Colonic mucosa (tissue), 4 donors: ENCODE measurements around the gene ANO7. TPM values are rescaled to one million over a fixed set of nuclear protein-coding genes. Genes with fewer than 3 reads are reported as not detected.

ENCODE experiments used
- DNase-seq: peaks from one replicate; pipeline ENCODE4 v3.0.0-alpha.2; 2020
- H3K27ac ChIP-seq: fragments of 200-600 bp; one replicate; pipeline ENCODE4 v1.8.0; 2021
- H3K27me3 ChIP-seq: fragments of 200-600 bp; one replicate; pipeline ENCODE4 v1.8.0; 2021
- H3K36me3 ChIP-seq: fragments of 200-600 bp; one replicate; pipeline ENCODE4 v1.8.0; 2021
- H3K4me1 ChIP-seq: fragments of 200-600 bp; one replicate; pipeline ENCODE4 v1.8.0; 2021; ENCODE audit warnings: mild to moderate bottlenecking
- H3K4me3 ChIP-seq: fragments of 200-600 bp; one replicate; pipeline ENCODE4 v1.8.0; 2021
- H3K9ac ChIP-seq, 2 donors: one replicate each; pipeline ENCODE4 v1.7.0; 2013; ENCODE audit warnings: control low read depth in 2 of 2, low read depth in 2 of 2, low read length in 2 of 2
- H3K9me3 ChIP-seq: fragments of 200-600 bp; one replicate; pipeline ENCODE4 v1.8.0; 2021
- intact Hi-C: fragments of 100-400 bp; cut with DNase I; formaldehyde crosslinking; loops from one replicate; pipeline ENCODE4 v1.14.1; 2022
- total RNA-seq, 2 donors: library from RNA; stranded (reverse); fragmentation: NEBNext Ultra II Directional in 1 of 2; extraction: Animal tissue kit (Norgen Biotek cat#: 25700) in 1 of 2; gene quantifications; one replicate each; pipeline ENCODE4 v1.2.1, GENCODE V29; 2021
- TF ChIP-seq, protein P1 (sequence below): fragments of 200-600 bp; IDR thresholded peaks from one replicate; pipeline ENCODE4 v1.8.0; 2022; ENCODE audit warnings: antibody characterized with exemption, mild to moderate bottlenecking
- donor health status: healthy.
- donor health status: DM: no; HTN: no; CAD: no.
- donor health status: DM: no; HTN: no; CAD: no.

Gene ANO7
- total RNA-seq, 2 donors from 2014 or later: 41.4 to 55.0 TPM

DNA sequence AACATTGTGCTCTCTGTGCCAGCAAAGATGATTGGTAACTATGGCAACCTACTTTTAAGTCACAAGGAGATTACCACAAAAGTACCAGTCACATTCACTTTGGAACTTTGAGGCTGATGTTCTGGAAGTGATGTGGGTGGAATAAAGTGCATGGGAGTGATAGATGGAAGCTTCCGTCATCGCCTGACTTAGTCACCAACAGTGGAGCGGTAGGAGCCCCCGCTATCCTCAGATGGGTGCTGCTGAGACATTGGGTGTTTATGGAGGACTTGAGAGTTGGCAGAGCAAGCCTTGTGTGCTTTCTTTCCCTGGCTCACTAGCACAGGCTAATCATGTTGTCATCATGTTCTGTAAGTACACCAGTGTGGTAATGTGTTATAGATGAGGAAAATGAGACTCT lies 33.6 kb upstream of the ANO7 start:
- Histone ChIP-seq H3K9ac (no peak overlapping the region), H3K36me3 (peaks cover 5% of the 10 kb centered on the region), H3K4me1 (peaks cover 6% of the 10 kb centered on the region), H3K9me3 (no peaks in the 10 kb centered on the region), H3K27ac (no peak overlapping the region), H3K27me3 (no peaks in the 10 kb centered on the region), H3K4me3 (no peak overlapping the region)
- TF ChIP-seq, protein P1, sequence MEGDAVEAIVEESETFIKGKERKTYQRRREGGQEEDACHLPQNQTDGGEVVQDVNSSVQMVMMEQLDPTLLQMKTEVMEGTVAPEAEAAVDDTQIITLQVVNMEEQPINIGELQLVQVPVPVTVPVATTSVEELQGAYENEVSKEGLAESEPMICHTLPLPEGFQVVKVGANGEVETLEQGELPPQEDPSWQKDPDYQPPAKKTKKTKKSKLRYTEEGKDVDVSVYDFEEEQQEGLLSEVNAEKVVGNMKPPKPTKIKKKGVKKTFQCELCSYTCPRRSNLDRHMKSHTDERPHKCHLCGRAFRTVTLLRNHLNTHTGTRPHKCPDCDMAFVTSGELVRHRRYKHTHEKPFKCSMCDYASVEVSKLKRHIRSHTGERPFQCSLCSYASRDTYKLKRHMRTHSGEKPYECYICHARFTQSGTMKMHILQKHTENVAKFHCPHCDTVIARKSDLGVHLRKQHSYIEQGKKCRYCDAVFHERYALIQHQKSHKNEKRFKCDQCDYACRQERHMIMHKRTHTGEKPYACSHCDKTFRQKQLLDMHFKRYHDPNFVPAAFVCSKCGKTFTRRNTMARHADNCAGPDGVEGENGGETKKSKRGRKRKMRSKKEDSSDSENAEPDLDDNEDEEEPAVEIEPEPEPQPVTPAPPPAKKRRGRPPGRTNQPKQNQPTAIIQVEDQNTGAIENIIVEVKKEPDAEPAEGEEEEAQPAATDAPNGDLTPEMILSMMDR: no peak
- intact Hi-C loops: no loop called here
- no peak for DNase-seq

DNA sequence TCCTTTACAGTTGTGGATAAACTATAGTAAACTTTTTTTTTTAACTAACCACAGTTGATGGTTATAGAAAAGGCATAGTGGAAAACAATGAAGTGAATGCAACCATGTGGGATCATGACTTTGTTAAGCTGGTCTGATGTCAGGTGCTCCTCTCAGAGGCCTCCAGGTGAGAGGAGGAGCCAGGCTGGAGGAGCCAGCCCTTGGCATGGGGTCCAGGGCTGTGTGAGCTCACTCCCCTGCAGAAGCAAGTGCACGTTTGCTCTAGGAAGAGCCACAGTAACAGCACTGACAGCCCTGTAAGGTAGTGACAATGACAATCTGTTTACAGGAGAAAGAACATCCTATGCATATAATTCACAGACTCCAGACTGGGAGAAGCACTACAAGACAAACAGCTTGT lies 32.5 kb upstream of the ANO7 start:
- DNase-seq: no peak

DNA sequence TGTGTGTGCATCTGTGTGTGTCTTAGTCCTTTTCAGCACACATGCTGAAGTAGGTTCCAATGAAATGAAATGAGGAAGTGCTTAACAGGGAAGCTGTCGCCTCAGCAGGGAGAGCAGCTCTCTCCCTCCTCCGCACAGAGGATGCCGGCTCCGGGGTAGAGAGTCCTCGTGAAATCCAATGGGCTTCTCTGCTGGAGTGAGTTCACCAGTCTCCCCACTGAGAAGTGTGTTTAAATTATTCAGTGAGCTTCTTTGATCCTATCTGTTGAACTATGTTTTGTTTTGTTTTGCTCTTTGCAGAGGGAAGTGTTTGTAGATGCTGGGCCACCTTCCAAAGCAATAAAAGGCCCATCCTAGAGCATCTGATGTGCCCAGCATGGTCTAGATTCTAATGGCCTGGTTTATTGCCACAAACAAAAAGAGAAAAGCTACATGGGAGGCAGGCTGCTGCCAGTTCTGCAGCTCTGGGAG lies 31.5 kb upstream of the ANO7 start:
- no peak overlapping the region for H3K9ac ChIP-seq
- peaks cover 5% of the 10 kb centered on the region for H3K36me3 ChIP-seq
- no peak for DNase-seq
- H3K4me3 ChIP-seq: no peak overlapping the region
- intact Hi-C loops: no loop called here
- H3K9me3 ChIP-seq: no peaks in the 10 kb centered on the region
- TF ChIP-seq, protein P1: no peak
- H3K27ac ChIP-seq: no peak overlapping the region
- H3K4me1 ChIP-seq: no peaks in the 10 kb centered on the region
- no peaks in the 10 kb centered on the region for H3K27me3 ChIP-seq

More for the DNA sequence above, 32.5 kb upstream of the ANO7 start:
- H3K27ac ChIP-seq: no peak overlapping the region
- peaks cover 5% of the 10 kb centered on the region for H3K36me3 ChIP-seq
- no peaks in the 10 kb centered on the region for H3K27me3 ChIP-seq
- no peak overlapping the region for H3K4me3 ChIP-seq
- TF ChIP-seq, protein P1: no peak
- intact Hi-C loops: no loop called here
- no peak overlapping the region for H3K9ac ChIP-seq
- H3K9me3 ChIP-seq: no peaks in the 10 kb centered on the region
- H3K4me1 ChIP-seq: peaks cover 6% of the 10 kb centered on the region

DNA sequence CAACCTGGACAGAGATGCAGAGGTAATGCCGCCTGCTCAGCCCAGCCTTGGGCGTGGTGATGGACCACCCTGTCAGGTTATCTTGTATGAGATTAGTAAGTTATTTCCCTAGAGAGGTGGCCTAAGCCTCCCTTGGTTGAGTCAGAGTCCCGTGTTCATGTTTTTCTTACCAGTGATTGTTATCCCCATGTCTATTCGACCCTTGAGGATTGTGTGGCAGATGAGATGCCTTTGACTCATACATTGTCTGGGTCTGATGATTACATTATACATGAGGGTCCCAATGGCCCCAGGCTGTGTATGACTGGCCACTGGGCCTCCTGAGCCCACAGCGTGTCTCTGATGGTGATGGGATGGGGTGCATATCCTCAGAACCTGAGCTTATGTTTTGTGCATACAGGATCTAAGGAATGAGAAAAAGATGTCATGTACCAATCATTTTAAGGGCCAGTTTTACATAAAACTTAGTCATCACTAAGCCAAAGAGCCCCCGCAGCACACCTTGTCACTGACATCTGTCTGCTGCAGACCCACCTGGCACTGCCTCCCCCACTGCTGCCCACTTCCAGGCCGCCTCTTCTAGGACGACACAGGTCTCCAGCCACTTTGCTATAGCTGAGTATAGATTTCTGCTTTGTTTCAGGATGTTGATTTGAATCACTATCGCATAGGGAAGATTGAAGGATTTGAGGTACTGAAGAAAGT lies 30.5 kb upstream of the ANO7 start:
- H3K4me3 ChIP-seq: no peak overlapping the region
- no peaks in the 10 kb centered on the region for H3K27me3 ChIP-seq
- no peak overlapping the region for H3K9ac ChIP-seq
- no peak overlapping the region for H3K27ac ChIP-seq
- intact Hi-C loops: no loop called here
- no peak for DNase-seq
- H3K4me1 ChIP-seq: no peaks in the 10 kb centered on the region
- no peaks in the 10 kb centered on the region for H3K9me3 ChIP-seq
- peaks cover 5% of the 10 kb centered on the region for H3K36me3 ChIP-seq
- TF ChIP-seq, protein P1: no peak

DNA sequence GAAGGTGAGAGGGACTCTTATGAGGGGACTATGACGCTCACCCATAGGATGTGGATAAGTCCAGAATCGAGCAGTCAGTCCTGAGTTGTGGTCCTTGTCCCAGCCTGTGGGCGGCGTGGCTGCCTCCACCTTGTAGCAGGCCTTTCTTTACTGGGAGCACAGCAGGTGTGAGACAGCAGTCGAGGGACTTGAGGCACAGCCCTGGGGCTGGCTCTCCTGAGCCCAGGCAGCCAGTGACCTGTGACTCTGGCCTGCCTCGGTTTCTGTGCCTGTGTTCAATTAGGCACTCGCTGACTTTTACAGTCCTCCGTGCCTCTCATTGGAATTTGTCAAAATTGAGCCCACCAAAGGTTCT lies 30.0 kb upstream of the ANO7 start:
- H3K9me3 ChIP-seq: no peaks in the 10 kb centered on the region
- no peaks in the 10 kb centered on the region for H3K27me3 ChIP-seq
- DNase-seq: no peak
- no peak overlapping the region for H3K4me3 ChIP-seq
- intact Hi-C loops: no loop called here
- peaks cover 3% of the 10 kb centered on the region for H3K36me3 ChIP-seq
- H3K9ac ChIP-seq: no peak overlapping the region
- H3K27ac ChIP-seq: no peak overlapping the region
- H3K4me1 ChIP-seq: no peaks in the 10 kb centered on the region
- TF ChIP-seq, protein P1: no peak
